Right lobe of liver (tissue), 4 donors: ENCODE data around the gene MAPK4.

Experiments
- CTCF ChIP-seq, 4 donors: fragments of 200-600 bp in 3 of 4; fragments of 450-650 bp in 1 of 4; IDR thresholded peaks; one replicate each; pipeline versions ENCODE4 v1.5.1 to v1.8.0; 2016 to 2022; ENCODE audit warnings: antibody characterized with exemption in 4 of 4, mild to moderate bottlenecking in 2 of 4
- POLR2A ChIP-seq: fragments of 450-650 bp; IDR thresholded peaks from one replicate; pipeline ENCODE4 v1.6.1; 2017; ENCODE audit warnings: antibody characterized with exemption, mild to moderate bottlenecking
- donor health status: DM: no; HTN: no; CAD: no.
- donor health status: DM: no; HTN: no; CAD: no.
- donor health status: DM: no; HTN: yes; CAD: no.

GRCh38 chr18:50753311-50753710 is 193.4 kb downstream of the MAPK4 start:
- TF ChIP-seq POLR2A (no peak), CTCF (IDR thresholded peaks at IDR 0.05) (no peak)
